Measurements from ENCODE around the gene ZP3. TPM values are rescaled to one million over a fixed set of nuclear protein-coding genes. Genes with fewer than 3 reads are reported as not detected.
"Not testable (repeated sequence)": the region's sequence is repeated elsewhere in the genome, so short reads cannot be mapped to it uniquely, and the experiment has no call there.

The ZP3 gene
- total RNA-seq, 2 donors from 2014 or later, result 7.7 to 11.8 TPM

DNA sequence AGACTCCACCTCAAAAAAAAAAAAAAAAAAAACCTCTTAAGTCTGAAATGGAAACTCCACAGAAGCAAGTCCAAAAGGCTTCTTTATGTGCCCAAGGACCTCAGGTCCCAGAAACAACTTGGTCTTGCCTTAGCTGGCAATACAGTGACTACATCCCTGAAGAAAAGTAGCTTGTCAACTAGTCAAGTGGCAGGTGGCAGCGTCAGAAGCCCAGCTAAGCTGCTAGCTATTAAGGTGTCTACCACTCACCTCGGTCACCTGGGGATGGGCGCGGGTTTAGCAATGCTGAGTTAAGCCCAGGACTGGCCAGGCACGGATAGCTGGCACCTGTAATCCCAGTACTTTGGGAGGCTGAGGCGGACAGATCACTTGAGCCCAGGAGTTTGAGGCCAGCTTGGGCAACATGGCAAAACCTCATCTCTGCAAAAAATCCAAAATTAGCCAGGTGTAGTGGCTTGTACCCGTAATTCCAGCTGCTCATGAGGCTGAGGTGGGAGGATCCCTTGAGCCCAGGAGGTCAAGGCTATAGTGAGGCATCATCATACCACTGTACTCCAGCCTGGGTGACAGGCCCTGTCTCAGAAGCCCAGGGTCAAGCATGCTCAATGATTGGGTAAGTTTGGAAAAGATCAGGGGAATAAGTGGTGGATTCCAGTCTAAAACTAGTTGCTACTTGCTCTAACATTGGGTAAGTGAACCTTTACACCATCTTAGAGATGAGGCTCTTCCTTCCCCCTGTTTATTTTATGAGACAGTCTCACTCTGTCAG, 14.6 kb downstream of the ZP3 start:
- H3K27me3 Mint-ChIP-seq (ENCODE audit: low read depth); ATAC-seq (replicated peaks in 1 of 2); H3K4me3 Mint-ChIP-seq; H3K36me3 Mint-ChIP-seq (ENCODE audit: insufficient read depth in 2 of 2); DNase-seq; H3K4me1 Mint-ChIP-seq (ENCODE audit: low read depth); H3K9me3 Mint-ChIP-seq; H3K27ac Mint-ChIP-seq: not testable (repeated sequence)

GRCh38 chr7:76440404-76440803, 15.7 kb downstream of the ZP3 start:
- H3K4me3 Mint-ChIP-seq; DNase-seq; H3K27me3 Mint-ChIP-seq (ENCODE audit: low read depth); H3K9me3 Mint-ChIP-seq; H3K4me1 Mint-ChIP-seq (ENCODE audit: low read depth); H3K27ac Mint-ChIP-seq; ATAC-seq (replicated peaks in 1 of 2); H3K36me3 Mint-ChIP-seq (ENCODE audit: insufficient read depth in 2 of 2): not testable (repeated sequence)

- not testable (repeated sequence) for H3K27me3 Mint-ChIP-seq (ENCODE audit: low read depth); H3K36me3 Mint-ChIP-seq (ENCODE audit: insufficient read depth in 2 of 2); H3K9me3 Mint-ChIP-seq; H3K27ac Mint-ChIP-seq; H3K4me1 Mint-ChIP-seq (ENCODE audit: low read depth); DNase-seq; H3K4me3 Mint-ChIP-seq
- ATAC-seq (replicated peaks in 1 of 2), result peak; percentile 53 to 54
Observed at GRCh38 chr7:76441792-76442191, 17.0 kb downstream of the ZP3 start.

- DNase-seq; H3K9me3 Mint-ChIP-seq; H3K27me3 Mint-ChIP-seq (ENCODE audit: low read depth); H3K4me1 Mint-ChIP-seq (ENCODE audit: low read depth); H3K36me3 Mint-ChIP-seq (ENCODE audit: insufficient read depth in 2 of 2); H3K27ac Mint-ChIP-seq; ATAC-seq (replicated peaks in 1 of 2); H3K4me3 Mint-ChIP-seq: not testable (repeated sequence)
Observed at GRCh38 chr7:76442664-76443446, 18.1 kb downstream of the ZP3 start.

DNA sequence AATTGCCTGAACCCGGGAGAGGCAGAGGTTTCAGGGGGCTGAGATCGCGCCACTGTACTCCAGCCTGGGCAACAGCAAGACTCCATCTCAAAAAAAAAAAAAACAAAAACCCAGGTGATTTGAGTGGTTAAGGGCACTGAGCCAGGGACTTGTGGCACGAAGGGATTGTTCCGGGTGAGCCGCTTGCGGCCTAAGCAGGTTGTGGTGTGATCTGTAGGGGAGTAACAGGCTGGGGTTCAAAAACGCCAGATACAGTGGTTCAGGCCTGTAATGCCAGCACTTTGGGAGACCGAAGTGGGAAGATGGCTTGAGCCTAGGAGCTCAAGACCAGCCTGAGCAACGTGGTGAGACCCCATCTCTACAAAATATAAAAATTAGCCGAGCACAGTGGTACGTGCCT, 19.1 kb downstream of the ZP3 start:
- not testable (repeated sequence) for H3K36me3 Mint-ChIP-seq (ENCODE audit: insufficient read depth in 2 of 2); H3K9me3 Mint-ChIP-seq; H3K4me1 Mint-ChIP-seq (ENCODE audit: low read depth); H3K27me3 Mint-ChIP-seq (ENCODE audit: low read depth)
- Mint-ChIP-seq H3K4me3 (peak overlapping the region in 1 of 2 donors; percentile 26), H3K27ac (peak overlapping the region; percentile 39)
- ATAC-seq (replicated peaks in 1 of 2) (peak; percentile 76), DNase-seq (peak; percentile 12 to 22)

GRCh38 chr7:76445577-76446008, 20.8 kb downstream of the ZP3 start:
- H3K27me3 Mint-ChIP-seq (ENCODE audit: low read depth), result not testable (repeated sequence)
- peak; percentile 23 to 42 for DNase-seq

DNA sequence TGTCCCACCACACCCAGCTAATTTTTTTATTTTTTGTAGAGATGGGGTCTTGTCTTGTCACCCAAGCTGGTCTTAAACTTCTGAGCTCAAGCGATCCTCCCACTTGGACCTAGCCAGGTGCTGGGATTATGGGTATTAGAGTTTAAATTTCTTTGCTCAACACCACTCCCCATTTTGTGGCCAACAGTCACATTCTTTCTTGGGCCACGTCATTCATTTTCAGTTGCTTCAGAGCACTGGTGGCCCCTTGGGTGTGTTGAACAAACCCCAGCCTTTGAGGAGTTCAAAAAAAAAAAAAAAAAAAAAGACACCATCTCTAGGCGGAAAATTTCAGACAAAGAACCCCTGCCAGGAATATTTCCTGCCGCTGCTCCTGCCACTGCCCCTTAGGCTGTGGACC, 32.3 kb downstream of the ZP3 start:
- not testable (repeated sequence) for H3K4me3 Mint-ChIP-seq

More at GRCh38 chr7:76445577-76446008, 20.8 kb downstream of the ZP3 start:
- peak; percentile 73 to 81 for ATAC-seq (replicated peaks in 1 of 2)
- not testable (repeated sequence) for H3K4me1 Mint-ChIP-seq (ENCODE audit: low read depth); H3K9me3 Mint-ChIP-seq; H3K36me3 Mint-ChIP-seq (ENCODE audit: insufficient read depth in 2 of 2)
- Mint-ChIP-seq H3K4me3 (peak overlapping the region in 1 of 2 donors; percentile 67), H3K27ac (peak overlapping the region; percentile 75)

DNA sequence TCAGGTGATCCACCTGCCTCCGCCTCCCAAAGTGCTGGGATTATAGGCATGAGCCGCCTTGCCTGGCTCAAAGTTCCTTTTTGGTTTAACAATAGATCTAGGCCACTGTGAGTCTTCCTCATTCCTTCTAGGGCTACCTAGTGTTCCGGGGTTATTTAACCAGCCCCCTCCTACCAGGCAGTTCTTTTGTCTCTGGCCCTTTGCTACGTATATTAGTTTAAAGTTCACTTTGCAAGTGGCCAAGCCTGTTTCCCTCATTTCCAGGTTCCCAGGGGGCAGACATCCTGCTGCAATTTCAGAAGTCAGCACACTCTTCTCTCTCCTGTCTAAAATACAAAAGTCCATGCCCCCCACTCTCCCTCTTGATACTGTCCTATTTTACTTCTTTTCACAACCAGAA, 33.8 kb downstream of the ZP3 start:
- not testable (repeated sequence) for H3K4me3 Mint-ChIP-seq; H3K9me3 Mint-ChIP-seq; DNase-seq; H3K27me3 Mint-ChIP-seq (ENCODE audit: low read depth); H3K27ac Mint-ChIP-seq; H3K4me1 Mint-ChIP-seq (ENCODE audit: low read depth); H3K36me3 Mint-ChIP-seq (ENCODE audit: insufficient read depth in 2 of 2); ATAC-seq (replicated peaks in 1 of 2)

More for the DNA sequence above, 32.3 kb downstream of the ZP3 start:
- not testable (repeated sequence) for ATAC-seq (replicated peaks in 1 of 2); H3K36me3 Mint-ChIP-seq (ENCODE audit: insufficient read depth in 2 of 2); DNase-seq; H3K4me1 Mint-ChIP-seq (ENCODE audit: low read depth); H3K27ac Mint-ChIP-seq; H3K27me3 Mint-ChIP-seq (ENCODE audit: low read depth); H3K9me3 Mint-ChIP-seq

DNA sequence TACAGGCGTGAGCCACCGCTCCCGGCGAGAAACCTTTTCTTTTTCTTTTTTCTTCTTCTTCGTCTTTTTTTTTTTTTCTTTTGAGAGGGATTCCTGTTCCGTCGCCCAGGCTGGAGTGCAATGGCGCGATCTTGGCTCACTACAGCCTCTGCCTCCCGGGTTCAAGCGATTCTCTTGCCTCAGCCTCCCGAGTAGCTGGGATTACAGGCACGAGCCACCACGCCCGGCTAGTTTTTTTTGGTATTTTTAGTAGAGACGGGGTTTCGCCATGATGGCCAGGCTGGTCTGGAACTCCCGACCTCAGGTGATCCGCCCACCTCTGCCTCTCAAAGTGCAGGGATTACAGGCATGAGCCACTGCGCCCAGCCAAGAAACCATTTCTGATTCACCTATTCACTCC, 36.0 kb downstream of the ZP3 start:
- H3K4me3 Mint-ChIP-seq; DNase-seq; H3K27ac Mint-ChIP-seq; H3K9me3 Mint-ChIP-seq; H3K36me3 Mint-ChIP-seq (ENCODE audit: insufficient read depth in 2 of 2); H3K4me1 Mint-ChIP-seq (ENCODE audit: low read depth); ATAC-seq (replicated peaks in 1 of 2); H3K27me3 Mint-ChIP-seq (ENCODE audit: low read depth): not testable (repeated sequence)

DNA sequence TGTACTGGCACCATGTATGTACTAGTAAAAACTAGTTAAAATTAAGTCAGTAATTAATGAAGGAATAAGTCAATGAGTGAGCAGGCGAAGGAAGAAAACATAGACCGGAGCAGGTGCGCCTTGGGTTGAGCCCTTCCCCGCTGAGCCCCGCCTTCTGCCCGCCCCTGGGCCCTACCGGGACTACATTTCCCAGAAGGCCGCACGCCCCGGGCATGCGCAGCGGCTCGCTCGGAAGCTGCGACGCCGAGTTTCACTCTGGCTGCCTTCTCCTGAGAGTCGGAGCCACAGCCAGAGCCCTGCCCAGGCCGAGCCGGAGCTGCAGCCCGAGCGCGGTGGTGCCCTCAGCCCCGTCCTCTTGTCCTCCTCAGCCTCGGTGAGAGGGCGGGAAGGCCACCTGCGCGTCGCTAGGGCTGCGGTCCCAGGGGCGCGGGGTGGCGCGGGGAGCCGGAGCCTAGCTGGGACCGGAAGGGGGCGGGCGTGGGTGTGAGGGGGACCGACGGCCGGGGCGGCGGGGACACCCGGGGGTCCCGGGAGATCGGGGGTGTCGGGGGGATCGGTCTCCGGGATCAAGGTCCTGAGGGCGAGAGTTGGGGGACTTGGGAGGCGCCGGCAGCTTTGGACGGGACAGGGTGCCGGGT, 36.8 kb downstream of the ZP3 start, which contains the start of gene DTX2:
DTX2 (plus strand) TSS at position 246 of the 638 bp plus-strand sequence. CDS start 18,801 bp downstream, outside the sequence.
- ATAC-seq (replicated peaks in 1 of 2) (peak; percentile 99), DNase-seq (peak; percentile 46 to 47)
- H3K4me3 Mint-ChIP-seq, result peak within 1 kb of the TSS; percentile 56 to 70
- not testable (repeated sequence) for H3K36me3 Mint-ChIP-seq (ENCODE audit: insufficient read depth in 2 of 2); H3K27me3 Mint-ChIP-seq (ENCODE audit: low read depth); H3K9me3 Mint-ChIP-seq; H3K27ac Mint-ChIP-seq; H3K4me1 Mint-ChIP-seq (ENCODE audit: low read depth)

GRCh38 chr7:76462271-76462882, 37.6 kb downstream of the ZP3 start:
- H3K4me3 Mint-ChIP-seq; H3K36me3 Mint-ChIP-seq (ENCODE audit: insufficient read depth in 2 of 2); H3K4me1 Mint-ChIP-seq (ENCODE audit: low read depth); H3K27me3 Mint-ChIP-seq (ENCODE audit: low read depth); DNase-seq; H3K9me3 Mint-ChIP-seq; H3K27ac Mint-ChIP-seq; ATAC-seq (replicated peaks in 1 of 2): not testable (repeated sequence)

- H3K9me3 Mint-ChIP-seq; H3K4me3 Mint-ChIP-seq; ATAC-seq (replicated peaks in 1 of 2); H3K4me1 Mint-ChIP-seq (ENCODE audit: low read depth); H3K27ac Mint-ChIP-seq; H3K27me3 Mint-ChIP-seq (ENCODE audit: low read depth); H3K36me3 Mint-ChIP-seq (ENCODE audit: insufficient read depth in 2 of 2); DNase-seq: not testable (repeated sequence)
Observed at GRCh38 chr7:76464959-76465358, 40.2 kb downstream of the ZP3 start.

DNA sequence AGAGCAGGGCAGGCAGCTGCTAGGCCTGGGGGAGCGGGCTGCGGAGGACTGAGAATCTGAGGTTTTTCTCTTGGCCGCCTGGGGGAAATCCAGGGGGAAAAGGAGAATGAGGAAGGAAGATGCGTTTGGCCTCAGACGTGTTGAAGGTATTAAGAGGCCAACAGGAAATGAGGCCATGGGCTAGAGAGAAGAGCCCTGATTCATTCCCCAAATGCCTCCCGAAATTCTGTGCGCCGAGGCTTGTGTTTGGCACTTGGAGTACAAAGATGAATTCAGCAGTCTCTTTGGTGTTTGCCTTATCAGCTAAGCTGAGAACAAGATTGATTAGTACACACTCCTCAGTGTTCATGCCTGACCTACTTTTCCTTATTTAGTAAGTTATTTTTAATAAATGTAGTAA, 41.2 kb downstream of the ZP3 start:
- DNase-seq; H3K9me3 Mint-ChIP-seq; H3K4me1 Mint-ChIP-seq (ENCODE audit: low read depth); H3K36me3 Mint-ChIP-seq (ENCODE audit: insufficient read depth in 2 of 2); H3K4me3 Mint-ChIP-seq; H3K27me3 Mint-ChIP-seq (ENCODE audit: low read depth); H3K27ac Mint-ChIP-seq; ATAC-seq (replicated peaks in 1 of 2): not testable (repeated sequence)
